H1 (cell line): ENCODE measurements around the gene NR2F1. TPM values are rescaled to one million over a fixed set of nuclear protein-coding genes. Genes with fewer than 3 reads are reported as not detected.
A peak's percentile ranks its signal among the peaks of the same experiment; 100 is the strongest.

Experiments used
- ASH2L ChIP-seq: fragments of 200-600, 300-600 bp; sonication (generic); IDR thresholded peaks from one replicate; pipeline ENCODE4 v1.7.1; 2017; ENCODE audit warnings: low read length
- BCL11A ChIP-seq, 2 experiments: IDR thresholded peaks; one replicate each; pipeline ENCODE4 v1.6.1; 2011; ENCODE audit warnings: low read depth in 2 of 2, low read length in 2 of 2, mild to moderate bottlenecking in 2 of 2
- CBX5 ChIP-seq: fragments of 300-800, 300-1000 bp; sonication (generic); IDR thresholded peaks from 2 replicates; pipeline ENCODE4 v1.7.1; 2016; ENCODE audit warnings: antibody characterized with exemption, low read length, low read depth
- CEBPB ChIP-seq: IDR thresholded peaks from 2 replicates; pipeline ENCODE4 v1.6.1; 2012; ENCODE audit warnings: low read depth, low read length
- EZH2 ChIP-seq: fragments of 200-600 bp; sonication (generic); IDR thresholded peaks from 2 replicates; pipeline ENCODE4 v1.7.1; 2012; ENCODE audit warnings: low read depth, mild to moderate bottlenecking, moderate library complexity, low read length, inconsistent platforms; ENCODE audit not compliant: severe bottlenecking
- FOSL1 ChIP-seq: IDR thresholded peaks from 2 replicates; pipeline ENCODE4 v1.6.1; 2011; ENCODE audit warnings: mild to moderate bottlenecking, low read depth, low read length, moderate library complexity; ENCODE audit not compliant: insufficient read depth
- GABPA ChIP-seq: IDR thresholded peaks from 2 replicates; pipeline ENCODE4 v1.6.1; 2011; ENCODE audit warnings: mild to moderate bottlenecking, low read length, moderate library complexity, borderline replicate concordance; ENCODE audit not compliant: insufficient read depth
- JUN ChIP-seq: IDR thresholded peaks from 2 replicates; pipeline ENCODE4 v1.6.1; 2011; ENCODE audit warnings: low read depth, mild to moderate bottlenecking, improper control_type of control experiment, low read length
- MAFK ChIP-seq: IDR thresholded peaks from 2 replicates; pipeline ENCODE4 v1.6.1; 2012; ENCODE audit warnings: low read depth, mild to moderate bottlenecking, improper control_type of control experiment, low read length
- PHF8 ChIP-seq: fragments of 200-600 bp; sonication (generic); conservative IDR thresholded peaks from 2 replicates; pipeline ENCODE4 v1.7.1; 2012; ENCODE audit warnings: low read depth, mild to moderate bottlenecking, inconsistent platforms, low read length, moderate library complexity
- RBBP5 ChIP-seq: IDR thresholded peaks from 2 replicates; pipeline ENCODE4 v1.7.1; 2012; ENCODE audit warnings: low read depth, mild to moderate bottlenecking, inconsistent platforms, low read length, moderate library complexity, borderline replicate concordance
- RNF2 ChIP-seq: fragments of 200-900, 300-1000 bp; sonication (generic); IDR thresholded peaks from 2 replicates; pipeline ENCODE4 v1.7.1; 2016; ENCODE audit warnings: borderline replicate concordance, low read depth, mild to moderate bottlenecking, antibody characterized with exemption, low read length; ENCODE audit not compliant: poor library complexity, severe bottlenecking; ENCODE audit errors: missing control alignments
- SIX5 ChIP-seq: IDR thresholded peaks from 2 replicates; pipeline ENCODE4 v1.6.1; 2011; ENCODE audit warnings: mild to moderate bottlenecking, low read depth, low read length
- SP2 ChIP-seq: IDR thresholded peaks from 2 replicates; pipeline ENCODE4 v1.6.1; 2012; ENCODE audit warnings: mild to moderate bottlenecking, low read length, inconsistent platforms
- SP4 ChIP-seq: IDR thresholded peaks from 2 replicates; pipeline ENCODE4 v1.6.1; 2012; ENCODE audit warnings: low read length, inconsistent platforms
- TAF1 ChIP-seq: IDR thresholded peaks from 2 replicates; pipeline ENCODE4 v1.6.1; 2011; ENCODE audit warnings: mild to moderate bottlenecking, low read depth, low read length
- TBP ChIP-seq: IDR thresholded peaks from 2 replicates; pipeline ENCODE4 v1.6.1; 2011; ENCODE audit warnings: low read depth, low read length, improper control_type of control experiment
- TCF12 ChIP-seq: IDR thresholded peaks from 2 replicates; pipeline ENCODE4 v1.6.1; 2011; ENCODE audit warnings: low read depth, mild to moderate bottlenecking, low read length
- YY1 ChIP-seq: IDR thresholded peaks from 2 replicates; pipeline ENCODE4 v1.6.1; 2011; ENCODE audit warnings: low read depth, mild to moderate bottlenecking, low read length
- polyA plus RNA-seq, 7 experiments: library from polyadenylated mRNA; depleted of rRNA in 3 of 7; stranded (reverse) in 5 of 7; unstranded in 2 of 7; fragments of >200 nt in 5 of 7; fragments of 200-250 nt in 2 of 7; gene quantifications; 1 replicate in 5 of 7; 2 replicates in 1 of 7; 4 replicates in 1 of 7; pipeline versions ENCODE4 v1.2.1 to v1.2.3, GENCODE V29; 2011 to 2013; ENCODE audit warnings: missing spikeins in 2 of 7, mixed read lengths in 2 of 7
- total RNA-seq: library from RNA; stranded (reverse); fragmentation: NEBNext Ultra II Directional; extraction: Animal tissue kit (Norgen Biotek cat#: 25700); gene quantifications from 2 replicates; pipeline ENCODE4 v1.2.1, GENCODE V29; 2021
- TF ChIP-seq, protein P1 (sequence below): IDR thresholded peaks from 2 replicates; pipeline ENCODE4 v1.6.1; 2012; ENCODE audit warnings: inconsistent platforms
- TF ChIP-seq, protein P2 (sequence below): IDR thresholded peaks from 2 replicates; pipeline ENCODE4 v1.6.1; 2012; ENCODE audit warnings: inconsistent platforms
- TF ChIP-seq, protein P3 (sequence below): IDR thresholded peaks from 2 replicates; pipeline ENCODE4 v1.6.1; 2012; ENCODE audit warnings: low read length, inconsistent platforms

NR2F1 gene
- total and polyA plus RNA-seq, 2 of the 8 experiments (the other 6 are each of a cell fraction or from before 2014, with no cell fraction given), result not detected

DNA sequence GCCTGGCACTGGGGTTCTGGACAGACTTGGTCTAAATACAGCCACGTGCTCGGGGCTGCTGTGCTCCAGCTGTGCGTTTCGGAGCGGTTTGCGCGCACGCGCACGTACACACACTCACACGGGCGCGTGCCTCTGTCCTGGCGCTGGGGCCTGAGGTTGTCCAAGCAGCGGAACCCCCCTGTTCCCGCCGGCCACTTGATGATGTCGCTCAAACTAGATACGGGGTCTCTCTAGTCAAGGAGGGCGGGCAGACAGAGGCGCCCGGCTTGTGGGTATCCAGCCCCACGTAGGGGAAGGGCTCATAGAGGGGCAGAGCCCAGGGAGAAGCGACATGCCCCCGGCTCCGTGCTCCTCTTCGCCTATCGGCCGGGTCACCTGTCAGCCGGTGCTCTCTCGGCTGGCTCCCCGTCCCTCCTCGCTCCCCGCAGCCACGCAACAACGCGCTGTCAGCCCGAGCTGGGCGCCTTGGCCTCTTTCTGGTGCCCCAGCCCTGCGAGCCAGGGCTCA is 10.9 kb upstream of the NR2F1 start (continued):
- no peak for TF ChIP-seq FOSL1
- TF ChIP-seq, protein P1, sequence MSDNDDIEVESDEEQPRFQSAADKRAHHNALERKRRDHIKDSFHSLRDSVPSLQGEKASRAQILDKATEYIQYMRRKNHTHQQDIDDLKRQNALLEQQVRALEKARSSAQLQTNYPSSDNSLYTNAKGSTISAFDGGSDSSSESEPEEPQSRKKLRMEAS, result peak; percentile 96
- no peak for TF ChIP-seq RBBP5
- no peak for TF ChIP-seq BCL11A (IDR thresholded peaks at IDR 0.05; ENCODE audit: low read depth in 2 of 2, low read length in 2 of 2)
- TF ChIP-seq, protein P2, sequence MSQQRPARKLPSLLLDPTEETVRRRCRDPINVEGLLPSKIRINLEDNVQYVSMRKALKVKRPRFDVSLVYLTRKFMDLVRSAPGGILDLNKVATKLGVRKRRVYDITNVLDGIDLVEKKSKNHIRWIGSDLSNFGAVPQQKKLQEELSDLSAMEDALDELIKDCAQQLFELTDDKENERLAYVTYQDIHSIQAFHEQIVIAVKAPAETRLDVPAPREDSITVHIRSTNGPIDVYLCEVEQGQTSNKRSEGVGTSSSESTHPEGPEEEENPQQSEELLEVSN, result peak; percentile 86
- TF ChIP-seq TCF12, result no peak
- TF ChIP-seq MAFK, result no peak
- no peak for TF ChIP-seq EZH2
- TF ChIP-seq TBP, result no peak
- TF ChIP-seq ASH2L, result no peak
- TF ChIP-seq CEBPB, result no peak
- no peak for TF ChIP-seq SIX5
- no peak for TF ChIP-seq JUN
- no peak for TF ChIP-seq TAF1
- TF ChIP-seq, protein P3, sequence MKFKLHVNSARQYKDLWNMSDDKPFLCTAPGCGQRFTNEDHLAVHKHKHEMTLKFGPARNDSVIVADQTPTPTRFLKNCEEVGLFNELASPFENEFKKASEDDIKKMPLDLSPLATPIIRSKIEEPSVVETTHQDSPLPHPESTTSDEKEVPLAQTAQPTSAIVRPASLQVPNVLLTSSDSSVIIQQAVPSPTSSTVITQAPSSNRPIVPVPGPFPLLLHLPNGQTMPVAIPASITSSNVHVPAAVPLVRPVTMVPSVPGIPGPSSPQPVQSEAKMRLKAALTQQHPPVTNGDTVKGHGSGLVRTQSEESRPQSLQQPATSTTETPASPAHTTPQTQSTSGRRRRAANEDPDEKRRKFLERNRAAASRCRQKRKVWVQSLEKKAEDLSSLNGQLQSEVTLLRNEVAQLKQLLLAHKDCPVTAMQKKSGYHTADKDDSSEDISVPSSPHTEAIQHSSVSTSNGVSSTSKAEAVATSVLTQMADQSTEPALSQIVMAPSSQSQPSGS, result no peak
- TF ChIP-seq YY1, result no peak
- TF ChIP-seq RNF2, result peak; percentile 63
- TF ChIP-seq CBX5, result no peak
- TF ChIP-seq GABPA, result no peak
- no peak for TF ChIP-seq SP4
- no peak for TF ChIP-seq SP2
- no peak for TF ChIP-seq PHF8
